ENCODE data around the gene NOC2L. TPM values are rescaled to one million over a fixed set of nuclear protein-coding genes. Genes with fewer than 3 reads are reported as not detected.

NOC2L gene
- total RNA-seq, 1 experiment from 2014 or later = 130 TPM

GRCh38 chr1:903721-904271, 55.3 kb downstream of the NOC2L start:
- no peak overlapping the region for H3K14ac ChIP-seq (ENCODE audit: insufficient read depth, low read length)
- no peaks in the 10 kb centered on the region for H3K9me3 ChIP-seq (ENCODE audit: control insufficient read depth, low read depth, low read length)
- peaks cover 6% of the 10 kb centered on the region for H3K23me2 ChIP-seq (ENCODE audit: insufficient read length, low read depth, low read length, poor library complexity, severe bottlenecking)
- H3K4me3 Mint-ChIP-seq = peak overlapping the region; percentile 38 to 55; a peak in 3 of 5 replicates
- TF ChIP-seq CTCF (conservative IDR thresholded peaks at IDR 0.05) = no peak
- H3K36me3 Mint-ChIP-seq (ENCODE audit: insufficient read depth in 1 of 3, low read depth in 3 of 3) = peaks cover 2 to 8% (median 3%) of the 10 kb centered on the region in 3 experiments; a peak in 3 of 7 replicates
- H3K27ac Mint-ChIP-seq = no peak overlapping the region; a peak in 1 of 7 replicates
- no peak overlapping the region for H3K18ac ChIP-seq (ENCODE audit: insufficient read length, low read depth, low read length)
- H4K5ac ChIP-seq (ENCODE audit: insufficient read length, low read depth, low read length) = no peak overlapping the region
- H2BK5ac ChIP-seq (ENCODE audit: insufficient read length, low read length) = no peak overlapping the region
- peaks cover 90% of the 10 kb centered on the region for H3K27me3 Mint-ChIP-seq (ENCODE audit: low read depth)
- peak; percentile 36 for DNase-seq
- no peaks in the 10 kb centered on the region for H3K79me1 ChIP-seq (ENCODE audit: insufficient read depth, low read depth, low read length, poor library complexity, severe bottlenecking)
- no peak overlapping the region for H3K4me2 ChIP-seq (ENCODE audit: insufficient read depth, insufficient read length, low read length)
- no peak overlapping the region for H4K91ac ChIP-seq (ENCODE audit: insufficient read length, low read depth, low read length)
- no peak overlapping the region for H2BK15ac ChIP-seq (ENCODE audit: low read depth, low read length)
- peaks cover 19% of the 10 kb centered on the region; the same call in 1 of the 2 replicates for H3K27me3 ChIP-seq (ENCODE audit: insufficient read depth, low read length)
- H2BK12ac ChIP-seq (ENCODE audit: insufficient read length, low read depth, low read length) = no peak overlapping the region
- H3K27ac ChIP-seq (ENCODE audit: insufficient read length, low read depth, low read length) = no peak overlapping the region
- H2BK20ac ChIP-seq (ENCODE audit: low read depth, low read length, poor library complexity, severe bottlenecking) = no peak overlapping the region
- no peak overlapping the region for H3K23ac ChIP-seq (ENCODE audit: insufficient read length, low read depth, low read length)
- H3K56ac ChIP-seq (ENCODE audit: insufficient read length, low read depth, low read length) = no peak overlapping the region
- no peak overlapping the region for H3K9ac ChIP-seq (ENCODE audit: extremely low read depth, insufficient read length, low read length)
- H2AFZ ChIP-seq (ENCODE audit: low read length) = no peak overlapping the region
- no peak overlapping the region for H2AK5ac ChIP-seq (ENCODE audit: insufficient read length, low read length)
- no CpG with 5 or more reads among the region's 21 CpGs for WGBS (ENCODE audit: extremely low coverage, insufficient read length, low lambda C conversion rate)
- no peak overlapping the region for H3T11ph ChIP-seq (ENCODE audit: low read length)
- H4K20me1 ChIP-seq (ENCODE audit: control insufficient read depth, insufficient read depth, insufficient read length) = no peaks in the 10 kb centered on the region
- no peak overlapping the region for H4K8ac ChIP-seq (replicated peaks; ENCODE audit: insufficient read length, low read depth, low read length)
- H3K4me1 ChIP-seq (ENCODE audit: insufficient read depth, low read length) = no peaks in the 10 kb centered on the region
- H3K79me2 ChIP-seq (ENCODE audit: insufficient read depth, low read length) = no peaks in the 10 kb centered on the region
- H2BK120ac ChIP-seq (ENCODE audit: low read depth, low read length, poor library complexity, severe bottlenecking) = no peak overlapping the region
- peaks cover 6 to 11% of the 10 kb centered on the region in 2 experiments for H3K4me1 Mint-ChIP-seq
- H3K9me3 Mint-ChIP-seq = peaks cover 0 to 3% of the 10 kb centered on the region in 2 experiments; a peak in 2 of 5 replicates
- no peak overlapping the region for H3K4ac ChIP-seq (ENCODE audit: low read depth, low read length)

Measured in H9 (cell line).